Tibial nerve (tissue), 4 donors: ENCODE data around the gene SHB. TPM values are rescaled to one million over a fixed set of nuclear protein-coding genes. Genes with fewer than 3 reads are reported as not detected.

Source experiments
- DNase-seq, 2 donors: peaks; one replicate each; pipeline ENCODE4 v3.0.0-alpha.2; 2019; ENCODE audit warnings: low spot score in 2 of 2
- H3K27ac ChIP-seq, 4 donors: fragments of 200-600 bp; sonication (generic) in 3 of 4; one replicate each; pipeline ENCODE4 v1.5.1; 2017 to 2019; ENCODE audit warnings: mild to moderate bottlenecking in 1 of 4
- H3K27me3 ChIP-seq, 2 donors: fragments of 200-600 bp; sonication (generic) in 1 of 2; one replicate each; pipeline versions ENCODE4 v1.5.1 to v1.6.0; 2017 to 2019
- H3K36me3 ChIP-seq, 3 donors: fragments of 200-600 bp; sonication (generic); one replicate each; pipeline ENCODE4 v1.5.1; 2018 to 2019
- H3K4me1 ChIP-seq, 4 donors: fragments of 200-600 bp; sonication (generic) in 3 of 4; one replicate each; pipeline ENCODE4 v1.5.1; 2017 to 2019
- H3K4me3 ChIP-seq, 4 donors: fragments of 200-600 bp; sonication (generic) in 3 of 4; one replicate each; pipeline ENCODE4 v1.5.1; 2017 to 2019; ENCODE audit warnings: mild to moderate bottlenecking in 1 of 4, moderate library complexity in 1 of 4
- H3K9me3 ChIP-seq, 4 donors: fragments of 200-600 bp; sonication (generic) in 3 of 4; one replicate each; pipeline ENCODE4 v1.5.1; 2017 to 2019
- EP300 ChIP-seq, 2 donors: sonication (generic); formaldehyde crosslinking; IDR thresholded peaks; one replicate each; pipeline ENCODE4 v1.6.1; 2017; ENCODE audit warnings: antibody characterized with exemption in 2 of 2, mild to moderate bottlenecking in 1 of 2
- POLR2A ChIP-seq, 2 donors: fragments of 450-650 bp; IDR thresholded peaks; one replicate each; pipeline ENCODE4 v1.6.1; 2017; ENCODE audit warnings: antibody characterized with exemption in 2 of 2, mild to moderate bottlenecking in 2 of 2, moderate library complexity in 2 of 2
- WGBS, 2 donors: methylation state at CpG; one replicate each; pipeline ENCODE4 v1.1.5; 2018; 5-methylcytosine and 5-hydroxymethylcytosine counted together
- total RNA-seq, 4 donors: library from RNA; depleted of rRNA; stranded (reverse); fragments of >200 nt; gene quantifications; one replicate each; pipeline ENCODE4 v1.1.0, GENCODE V29; 2016
- TF ChIP-seq, protein P1 (sequence below), 5 experiments: fragments of 200-600 bp in 3 of 5; fragments of 450-650 bp in 2 of 5; sonication (generic) in 3 of 5; IDR thresholded peaks; one replicate each; pipeline ENCODE4 v1.5.1; 2016 to 2019; ENCODE audit warnings: antibody characterized with exemption in 5 of 5, mild to moderate bottlenecking in 3 of 5, moderate library complexity in 2 of 5

Gene SHB
- total RNA-seq, 4 donors from 2014 or later = 6.3 to 15.9 (median 11.6) TPM

DNA sequence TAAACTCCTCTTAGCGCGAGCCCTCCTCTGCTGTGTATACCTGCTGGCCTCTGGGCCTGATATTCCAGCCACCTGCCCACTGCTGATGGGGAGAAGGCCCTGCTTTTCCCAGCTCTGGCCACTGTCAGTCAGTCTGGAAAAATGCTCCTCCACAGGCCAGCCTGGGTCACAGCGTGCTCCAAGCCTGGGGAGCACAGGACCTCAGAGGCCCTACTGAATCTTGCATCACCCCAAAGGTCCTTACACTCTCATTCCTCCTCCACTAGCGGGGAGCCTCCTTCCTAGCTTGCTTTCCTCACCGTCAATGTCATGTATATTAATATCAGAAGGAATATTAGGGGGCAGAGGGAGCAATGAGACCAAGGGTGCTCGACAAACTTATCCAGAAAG, 73.7 kb downstream of the SHB start:
- DNase-seq = no peak
- H3K4me3 ChIP-seq = no peak overlapping the region
- no peaks in the 10 kb centered on the region for H3K9me3 ChIP-seq
- peaks cover 0 to 23% (median 13%) of the 10 kb centered on the region in 4 donors for H3K4me1 ChIP-seq
- no peaks in the 10 kb centered on the region for H3K36me3 ChIP-seq
- TF ChIP-seq EP300 (IDR thresholded peaks at IDR 0.05) = no peak
- TF ChIP-seq, protein P1, sequence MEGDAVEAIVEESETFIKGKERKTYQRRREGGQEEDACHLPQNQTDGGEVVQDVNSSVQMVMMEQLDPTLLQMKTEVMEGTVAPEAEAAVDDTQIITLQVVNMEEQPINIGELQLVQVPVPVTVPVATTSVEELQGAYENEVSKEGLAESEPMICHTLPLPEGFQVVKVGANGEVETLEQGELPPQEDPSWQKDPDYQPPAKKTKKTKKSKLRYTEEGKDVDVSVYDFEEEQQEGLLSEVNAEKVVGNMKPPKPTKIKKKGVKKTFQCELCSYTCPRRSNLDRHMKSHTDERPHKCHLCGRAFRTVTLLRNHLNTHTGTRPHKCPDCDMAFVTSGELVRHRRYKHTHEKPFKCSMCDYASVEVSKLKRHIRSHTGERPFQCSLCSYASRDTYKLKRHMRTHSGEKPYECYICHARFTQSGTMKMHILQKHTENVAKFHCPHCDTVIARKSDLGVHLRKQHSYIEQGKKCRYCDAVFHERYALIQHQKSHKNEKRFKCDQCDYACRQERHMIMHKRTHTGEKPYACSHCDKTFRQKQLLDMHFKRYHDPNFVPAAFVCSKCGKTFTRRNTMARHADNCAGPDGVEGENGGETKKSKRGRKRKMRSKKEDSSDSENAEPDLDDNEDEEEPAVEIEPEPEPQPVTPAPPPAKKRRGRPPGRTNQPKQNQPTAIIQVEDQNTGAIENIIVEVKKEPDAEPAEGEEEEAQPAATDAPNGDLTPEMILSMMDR (IDR thresholded peaks at IDR 0.05) = no peak
- no peak for TF ChIP-seq POLR2A (IDR thresholded peaks at IDR 0.05)
- H3K27me3 ChIP-seq = no peaks in the 10 kb centered on the region
- H3K27ac ChIP-seq = peak overlapping the region in 3 of 4 donors; percentile 30 to 79 (median 76)
- 74 to 77% methylated on average over 4 to 6 of the region's 6 CpGs for whole genome bisulfite sequencing, 2 donors

DNA sequence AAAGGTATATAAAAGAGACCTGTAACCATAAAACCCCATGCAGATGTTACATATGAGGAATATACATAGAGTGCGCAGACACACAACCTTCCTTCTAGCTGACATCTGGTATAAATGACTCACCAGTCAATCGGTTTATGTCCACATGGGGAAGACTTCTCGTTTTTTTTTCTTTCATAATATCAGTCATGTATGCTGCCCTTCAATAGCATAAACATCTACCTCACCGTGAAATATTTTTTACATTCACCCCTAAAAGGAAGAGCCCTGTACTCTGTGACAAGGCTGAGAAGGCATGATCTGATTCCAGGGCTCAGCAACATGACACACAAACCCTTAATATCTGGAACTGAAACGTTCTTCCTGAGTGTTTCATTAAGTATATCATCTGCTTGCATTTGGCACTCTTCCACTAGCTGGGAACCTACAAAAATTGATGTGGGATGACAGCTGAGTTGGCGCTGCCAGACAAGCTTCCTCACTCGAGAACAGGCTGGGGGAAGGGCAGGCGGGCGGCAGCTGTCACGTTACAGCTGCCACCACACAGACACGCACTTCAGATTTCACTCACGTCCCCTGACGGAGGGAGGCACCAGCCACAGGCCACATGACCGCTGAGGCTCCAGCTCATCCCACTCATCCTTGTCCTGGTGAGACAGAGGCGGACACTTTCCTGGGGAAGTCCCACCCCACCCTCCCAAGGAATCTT, 74.2 kb downstream of the SHB start:
- Histone ChIP-seq H3K4me3 (no peak overlapping the region), H3K4me1 (peaks cover 0 to 23% (median 13%) of the 10 kb centered on the region in 4 donors), H3K27me3 (no peaks in the 10 kb centered on the region), H3K9me3 (no peaks in the 10 kb centered on the region), H3K36me3 (no peaks in the 10 kb centered on the region), H3K27ac (peak overlapping the region; percentile 30 to 79 (median 58))
- peak; percentile 28 to 54 for DNase-seq
- WGBS, 2 donors = 47 to 51% methylated on average over 10 to 15 of the region's 15 CpGs
- no peak for TF ChIP-seq POLR2A (IDR thresholded peaks at IDR 0.05)
- peak; percentile 63 to 71 for TF ChIP-seq EP300 (IDR thresholded peaks at IDR 0.05)
- TF ChIP-seq, protein P1 (IDR thresholded peaks at IDR 0.05) = no peak

DNA sequence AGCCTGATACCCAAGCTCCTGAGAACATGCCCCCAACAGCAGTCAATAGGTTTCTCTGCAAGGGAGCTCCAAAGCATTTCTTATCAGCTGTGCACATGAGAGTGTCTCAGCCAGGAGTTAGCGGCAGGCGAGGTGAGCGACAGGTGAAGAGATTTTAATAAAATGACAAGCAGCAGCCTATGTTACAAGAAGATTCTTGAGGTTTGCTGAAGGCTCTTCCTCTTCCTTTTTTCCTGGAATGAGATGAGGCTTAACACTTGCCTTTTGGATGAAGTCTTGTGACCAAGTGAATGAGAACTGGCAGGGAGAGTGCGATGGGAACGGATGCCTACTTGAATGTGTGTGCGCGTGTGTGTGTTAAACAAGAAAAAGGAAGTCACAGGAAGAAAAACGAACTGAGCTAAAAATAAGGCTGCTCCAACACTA, 76.1 kb downstream of the SHB start:
- DNase-seq = peak in 1 of 2 donors; percentile 41
- Histone ChIP-seq H3K4me3 (no peak overlapping the region), H3K27ac (peak overlapping the region in 1 of 4 donors; percentile 1)

DNA sequence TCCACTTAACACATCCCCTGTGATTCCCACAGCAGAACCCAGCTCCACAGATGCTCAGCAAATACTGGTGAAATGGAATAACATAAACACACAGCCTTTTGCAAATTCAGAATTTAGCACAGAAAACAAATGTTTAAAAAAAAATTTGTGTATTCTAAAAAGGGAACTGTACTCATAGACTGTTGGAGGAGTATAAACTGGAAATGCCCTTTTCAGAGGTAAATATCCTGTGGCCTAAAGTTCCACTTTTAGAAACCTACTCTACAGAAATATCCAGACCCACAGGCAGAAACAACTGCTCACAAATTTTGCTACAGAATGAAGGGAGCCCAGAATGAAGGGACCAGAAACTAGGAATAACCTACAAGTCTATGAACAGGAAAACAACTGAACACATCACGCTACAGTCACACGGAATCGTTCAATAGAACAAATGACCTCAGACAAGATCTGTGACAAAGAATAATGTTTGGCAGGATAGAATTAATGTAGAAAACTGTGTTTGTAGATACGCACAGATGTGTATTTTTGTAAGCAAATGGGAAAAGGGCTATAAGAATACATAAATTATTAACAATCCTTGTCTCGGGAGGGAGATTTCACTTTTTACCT, 78.5 kb downstream of the SHB start:
- WGBS, 2 donors = 49 to 66% methylated on average over 5 of the region's 5 CpGs
- TF ChIP-seq, protein P1 (IDR thresholded peaks at IDR 0.05) = no peak
- TF ChIP-seq POLR2A (IDR thresholded peaks at IDR 0.05) = no peak
- no peak for TF ChIP-seq EP300 (IDR thresholded peaks at IDR 0.05)

More for the DNA sequence above, 76.1 kb downstream of the SHB start:
- 74 to 79% methylated on average over 8 of the region's 8 CpGs for WGBS, 2 donors
- Histone ChIP-seq H3K36me3 (no peaks in the 10 kb centered on the region), H3K27me3 (no peaks in the 10 kb centered on the region), H3K9me3 (no peaks in the 10 kb centered on the region), H3K4me1 (peaks cover 0 to 23% (median 13%) of the 10 kb centered on the region in 4 donors)
- TF ChIP-seq EP300 (IDR thresholded peaks at IDR 0.05) (peak; percentile 75 to 77), POLR2A (IDR thresholded peaks at IDR 0.05) (no peak)

DNA sequence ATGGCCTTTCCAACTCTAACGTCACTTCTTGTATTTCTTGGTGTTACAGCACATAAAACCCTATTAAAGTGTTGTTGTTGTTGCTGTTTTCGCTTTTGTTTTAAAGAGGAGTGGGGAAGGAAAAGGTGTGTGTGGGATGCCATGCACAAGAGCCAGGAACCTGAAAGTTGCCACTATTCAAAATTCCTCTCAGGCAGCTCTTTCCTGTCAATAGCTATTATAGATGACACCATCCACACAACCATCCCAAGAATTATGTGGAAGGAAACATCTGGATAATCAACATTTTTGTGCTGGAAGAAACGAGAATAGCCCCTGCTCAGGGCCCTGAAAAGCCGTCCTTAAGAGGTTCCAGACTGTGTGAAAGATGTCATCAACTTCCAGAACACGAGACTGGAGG, 79.3 kb downstream of the SHB start:
- H3K27me3 ChIP-seq = no peaks in the 10 kb centered on the region
- peaks cover 0 to 21% (median 3%) of the 10 kb centered on the region in 4 donors for H3K4me1 ChIP-seq
- H3K27ac ChIP-seq = no peak overlapping the region
- TF ChIP-seq EP300 (IDR thresholded peaks at IDR 0.05) = no peak
- TF ChIP-seq, protein P1 (IDR thresholded peaks at IDR 0.05) = no peak
- no peak for TF ChIP-seq POLR2A (IDR thresholded peaks at IDR 0.05)
- DNase-seq = no peak
- H3K9me3 ChIP-seq = no peaks in the 10 kb centered on the region
- WGBS, 2 donors = 83 to 88% methylated on average over 5 of the region's 5 CpGs
- H3K4me3 ChIP-seq = no peak overlapping the region
- H3K36me3 ChIP-seq = no peaks in the 10 kb centered on the region

More for the DNA sequence above, 78.5 kb downstream of the SHB start:
- no peak for DNase-seq
- H3K27me3 ChIP-seq = no peaks in the 10 kb centered on the region
- H3K36me3 ChIP-seq = no peaks in the 10 kb centered on the region
- peaks cover 0 to 21% (median 10%) of the 10 kb centered on the region in 4 donors for H3K4me1 ChIP-seq
- no peak overlapping the region for H3K27ac ChIP-seq
- H3K9me3 ChIP-seq = no peaks in the 10 kb centered on the region
- H3K4me3 ChIP-seq = no peak overlapping the region
